ENCODE data around the gene GABRQ.

The GABRQ gene

DNA sequence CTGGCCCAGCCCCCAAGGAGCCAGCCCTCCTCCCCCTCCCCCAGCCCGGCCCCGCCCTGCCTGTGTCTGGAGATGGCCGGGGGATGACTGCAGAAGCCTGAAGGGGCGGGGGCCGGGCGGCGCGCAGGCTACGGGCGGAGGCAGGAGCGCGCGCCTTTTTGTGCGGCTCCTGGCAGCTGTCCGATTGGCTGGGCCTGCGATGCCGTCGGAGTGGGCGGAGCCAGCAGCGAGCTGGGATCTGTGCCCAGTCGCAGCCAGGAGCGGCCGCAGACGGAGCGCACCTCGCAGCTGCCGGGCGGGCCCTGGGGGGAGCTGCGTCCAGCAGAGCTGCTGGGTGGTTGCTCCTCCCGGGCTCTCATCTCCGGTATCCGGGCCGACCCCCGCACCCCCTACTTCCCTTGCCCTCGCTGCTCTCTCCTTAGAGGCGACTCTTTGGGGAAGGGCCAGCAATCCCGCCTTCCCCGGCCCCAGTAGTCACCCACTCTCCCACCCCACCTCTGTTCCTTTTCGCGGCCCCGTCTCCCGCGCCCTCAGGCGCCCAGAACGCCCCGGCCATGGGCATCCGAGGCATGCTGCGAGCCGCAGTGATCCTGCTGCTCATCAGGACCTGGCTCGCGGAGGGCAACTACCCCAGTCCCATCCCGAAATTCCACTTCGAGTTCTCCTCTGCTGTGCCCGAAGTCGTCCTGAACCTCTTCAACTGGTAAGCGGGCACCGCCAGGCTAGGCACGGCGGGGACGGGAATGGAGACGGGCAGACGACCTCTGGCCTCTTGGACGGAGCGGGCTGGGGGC lies at the start of gene GABRQ:
Gene GABRQ (plus strand): TSS at position 247 of the 794 bp plus-strand sequence. CDS start 308 bp downstream, at position 555.
- peak; percentile 74 for DNase-seq

DNA sequence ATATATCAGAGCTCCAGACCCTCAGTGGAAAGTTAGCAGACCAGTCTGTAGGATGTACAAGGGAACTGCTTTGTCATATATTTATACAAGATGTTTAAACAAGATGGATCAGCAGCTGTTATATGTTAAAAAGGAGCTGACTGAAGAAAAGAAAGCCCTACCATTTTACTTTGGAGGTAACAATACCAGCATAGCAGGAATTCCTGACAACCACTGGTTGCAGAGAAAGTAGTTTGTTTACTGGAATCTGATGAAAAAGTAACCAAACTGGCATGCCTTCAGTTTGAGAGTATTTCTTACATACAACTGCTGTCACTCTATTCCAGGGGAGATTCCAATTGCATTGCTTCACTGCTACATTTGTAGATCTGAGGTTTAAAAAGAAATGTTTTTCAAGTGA lies 49.5 kb upstream of the GABRQ start:
- no peak for DNase-seq

DNA sequence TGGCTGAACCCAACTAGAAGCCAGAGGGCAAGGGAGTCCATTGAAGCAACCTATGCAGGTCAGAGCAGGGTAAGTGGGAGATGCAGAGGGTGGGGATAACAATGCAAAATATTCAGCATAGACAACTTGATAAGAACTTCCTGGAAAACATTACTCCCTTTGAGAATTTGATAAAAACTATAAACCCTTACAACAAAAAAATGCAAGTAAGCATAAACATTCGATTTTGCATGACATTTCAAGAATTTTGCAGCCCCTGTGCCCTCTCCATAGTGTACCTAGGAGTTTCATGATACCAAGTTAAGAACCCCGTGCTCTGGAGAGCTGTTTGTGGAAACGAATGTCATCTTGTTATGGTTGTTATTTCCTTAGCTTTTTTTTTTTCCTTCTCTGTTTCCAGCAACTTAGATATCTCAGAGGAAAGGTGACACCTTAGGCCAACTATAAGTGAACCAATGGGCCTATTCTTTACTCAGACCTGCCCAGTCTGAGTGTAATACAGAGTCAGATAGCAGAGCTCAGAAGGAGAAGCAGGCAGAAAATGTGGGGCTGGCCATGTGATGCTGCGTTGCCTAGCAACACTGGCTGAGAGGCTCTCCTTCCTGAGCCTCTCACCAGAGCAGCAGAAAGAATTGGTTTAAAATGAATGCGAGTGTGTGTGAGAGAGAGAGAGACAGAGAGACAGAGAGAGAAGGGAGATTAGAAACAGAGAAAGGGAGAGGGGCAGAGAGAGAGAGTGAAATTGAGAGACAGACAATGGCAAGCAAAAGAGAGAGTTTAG lies 36.7 kb upstream of the GABRQ start:
- DNase-seq = no peak

DNA sequence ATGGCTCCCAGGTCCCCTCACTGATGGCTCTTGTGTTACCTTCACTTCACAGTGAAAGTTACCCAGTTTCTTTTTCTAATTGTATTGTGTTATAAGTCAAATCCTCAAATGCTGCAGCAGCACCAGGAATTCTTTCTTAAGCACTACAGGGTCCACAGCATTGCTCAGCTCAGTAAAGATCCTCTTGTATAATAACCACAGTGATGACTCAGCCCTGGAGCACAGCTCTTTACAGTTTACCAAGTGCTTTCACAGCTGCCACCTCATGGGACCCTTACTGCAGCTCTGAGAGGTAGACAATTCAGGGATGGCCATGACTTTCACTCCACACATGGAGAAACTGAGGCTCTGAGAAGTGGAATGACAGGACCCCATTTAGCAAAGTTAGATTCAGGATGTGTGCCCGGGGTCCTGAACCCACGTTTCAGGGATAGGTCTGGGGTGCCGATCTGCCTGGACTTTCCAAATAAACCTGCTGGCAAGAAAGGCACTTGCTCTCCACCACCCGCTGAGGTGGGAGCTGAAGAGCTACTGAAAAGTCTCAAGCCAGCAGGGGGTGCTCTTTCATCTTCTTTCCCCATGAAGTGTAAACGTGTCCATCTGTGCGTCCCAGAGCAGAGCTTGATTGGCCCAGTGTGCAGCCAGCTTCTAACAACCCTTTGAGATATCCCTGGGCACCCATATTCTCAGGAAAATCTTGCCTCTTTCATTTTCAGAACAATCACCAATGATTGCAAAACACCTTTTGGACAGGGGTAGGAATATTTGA lies 35.7 kb upstream of the GABRQ start:
- DNase-seq = no peak

DNA sequence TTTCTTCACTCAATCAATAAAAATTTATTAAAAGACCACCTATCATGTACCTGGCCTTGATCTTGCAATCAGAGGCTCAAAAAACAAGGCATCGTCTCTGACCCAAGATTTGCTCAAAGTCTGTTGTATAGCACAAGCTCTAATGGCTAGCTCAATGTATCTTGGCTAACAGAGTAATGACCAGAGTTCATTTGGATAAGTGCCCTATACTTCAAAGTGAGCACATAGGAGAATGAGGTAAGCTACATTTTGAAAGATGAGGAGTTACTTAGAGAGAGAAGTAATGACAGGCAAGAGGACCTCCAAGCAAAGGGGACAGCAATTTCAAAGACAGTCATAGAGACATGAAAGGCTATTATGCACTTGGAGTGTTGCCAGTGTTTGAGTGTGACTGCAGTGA lies 22.9 kb upstream of the GABRQ start:
- DNase-seq = no peak

DNA sequence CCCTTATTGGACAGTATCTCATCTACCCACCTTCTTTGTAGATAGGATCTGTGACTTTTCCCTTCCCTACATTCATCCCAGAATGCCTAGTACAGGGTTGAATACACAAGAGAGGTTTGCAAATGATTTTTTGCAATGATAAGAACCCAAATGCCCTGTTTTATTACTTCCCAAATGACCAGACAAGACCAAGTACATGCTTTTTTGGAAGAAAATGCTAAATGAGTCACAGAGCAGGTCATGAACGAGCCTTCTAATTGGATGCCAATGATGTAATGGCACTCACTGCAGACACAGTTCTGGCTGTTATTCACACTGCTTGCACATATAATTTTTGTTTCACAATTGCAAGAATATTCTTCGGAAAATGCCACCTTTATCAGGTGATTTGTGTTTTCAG lies 17.8 kb upstream of the GABRQ start:
- no peak for DNase-seq

DNA sequence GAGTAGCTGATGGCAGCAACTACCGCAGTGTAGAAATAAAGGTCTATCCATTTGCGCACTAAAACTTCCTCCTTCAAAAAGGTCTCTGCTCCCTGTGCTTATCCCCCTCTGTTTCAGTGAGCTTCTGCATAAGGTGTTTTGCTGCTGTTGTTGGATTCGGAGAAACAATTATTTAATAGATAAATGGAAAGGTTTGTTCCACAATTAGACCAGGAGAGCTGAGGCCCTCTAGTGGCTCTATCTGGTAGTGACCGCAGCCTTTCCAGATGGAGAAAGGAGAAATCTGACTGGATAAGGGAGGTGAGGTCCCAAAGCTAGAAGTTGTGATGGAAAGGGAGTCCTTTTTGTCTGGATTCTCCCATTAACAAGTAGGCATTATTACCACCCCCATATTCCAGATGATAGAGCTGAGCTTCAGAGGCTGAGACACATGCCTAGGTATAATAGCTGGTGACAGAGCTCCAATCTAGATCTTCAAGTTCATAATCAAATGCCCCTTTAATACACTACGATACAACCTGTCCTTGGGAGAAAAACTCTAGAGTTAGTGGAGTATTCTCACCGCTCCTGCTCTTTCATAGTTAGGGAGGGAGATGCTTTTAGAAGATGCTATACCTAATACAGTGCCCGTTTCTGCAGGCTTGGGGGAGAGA lies 5.1 kb upstream of the GABRQ start:
- no peak for DNase-seq

DNA sequence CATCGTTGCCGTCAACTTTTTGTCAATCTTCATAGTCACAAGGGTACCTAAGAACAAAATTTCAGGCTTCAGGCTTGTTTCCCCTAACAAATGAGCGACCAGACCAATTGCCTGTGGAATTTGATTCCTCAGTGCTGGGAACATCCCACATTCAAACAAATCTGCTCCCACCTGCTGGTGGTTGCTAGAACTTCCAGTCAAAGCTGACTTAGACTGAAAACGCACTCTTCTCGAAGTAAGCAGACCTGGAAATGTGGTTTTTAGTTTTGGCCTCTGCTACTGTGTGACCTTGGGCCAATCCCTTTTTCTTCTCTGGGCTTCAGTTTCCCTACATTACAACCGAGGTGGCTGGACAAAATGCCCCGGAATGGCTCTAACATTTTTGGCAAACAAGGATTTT lies 1.8 kb upstream of the GABRQ start:
- no peak for DNase-seq

DNA sequence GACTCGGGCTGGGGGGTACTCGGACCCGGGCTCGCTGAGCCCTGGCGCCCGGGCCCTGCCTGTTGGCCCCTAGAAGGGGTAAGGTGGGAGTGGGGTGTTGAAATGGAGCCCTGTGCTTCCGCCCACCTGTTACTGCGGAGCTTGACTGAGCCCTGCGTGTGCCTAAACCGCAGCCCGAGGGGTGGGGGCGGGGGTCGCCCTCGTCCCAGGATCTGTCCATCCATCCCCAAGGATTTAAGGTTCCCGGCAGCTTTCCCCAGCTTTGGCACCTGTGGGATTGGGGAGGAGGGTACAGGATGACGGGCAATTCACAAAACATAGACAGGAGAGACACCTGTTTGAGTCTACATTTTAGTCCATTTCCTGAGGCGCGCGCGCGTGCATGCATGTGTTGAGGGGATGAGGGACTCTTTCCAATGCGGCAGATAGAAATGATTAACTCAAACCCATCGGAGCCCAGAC lies 779 bp downstream of the GABRQ start:
- DNase-seq = no peak

DNA sequence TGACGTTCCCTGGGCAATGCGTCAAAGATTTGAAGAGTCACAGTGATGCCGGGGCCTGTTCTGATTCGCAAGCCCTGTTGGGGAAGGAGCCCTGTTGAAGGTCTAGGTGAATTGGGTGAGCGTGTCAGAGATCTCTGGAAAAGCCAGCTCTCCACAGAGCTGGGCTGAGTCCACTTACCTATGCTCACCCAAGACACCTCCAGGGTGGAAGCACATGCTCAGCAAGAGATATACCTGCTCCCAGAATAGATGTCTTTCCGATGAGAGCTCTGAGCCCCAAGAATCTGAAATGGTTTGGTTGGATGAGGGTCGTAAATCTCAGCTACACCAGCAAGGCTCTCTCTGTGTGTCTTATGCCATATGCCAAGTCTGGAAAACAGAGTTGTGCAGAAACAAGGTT lies 1.7 kb downstream of the GABRQ start:
- no peak for DNase-seq

DNA sequence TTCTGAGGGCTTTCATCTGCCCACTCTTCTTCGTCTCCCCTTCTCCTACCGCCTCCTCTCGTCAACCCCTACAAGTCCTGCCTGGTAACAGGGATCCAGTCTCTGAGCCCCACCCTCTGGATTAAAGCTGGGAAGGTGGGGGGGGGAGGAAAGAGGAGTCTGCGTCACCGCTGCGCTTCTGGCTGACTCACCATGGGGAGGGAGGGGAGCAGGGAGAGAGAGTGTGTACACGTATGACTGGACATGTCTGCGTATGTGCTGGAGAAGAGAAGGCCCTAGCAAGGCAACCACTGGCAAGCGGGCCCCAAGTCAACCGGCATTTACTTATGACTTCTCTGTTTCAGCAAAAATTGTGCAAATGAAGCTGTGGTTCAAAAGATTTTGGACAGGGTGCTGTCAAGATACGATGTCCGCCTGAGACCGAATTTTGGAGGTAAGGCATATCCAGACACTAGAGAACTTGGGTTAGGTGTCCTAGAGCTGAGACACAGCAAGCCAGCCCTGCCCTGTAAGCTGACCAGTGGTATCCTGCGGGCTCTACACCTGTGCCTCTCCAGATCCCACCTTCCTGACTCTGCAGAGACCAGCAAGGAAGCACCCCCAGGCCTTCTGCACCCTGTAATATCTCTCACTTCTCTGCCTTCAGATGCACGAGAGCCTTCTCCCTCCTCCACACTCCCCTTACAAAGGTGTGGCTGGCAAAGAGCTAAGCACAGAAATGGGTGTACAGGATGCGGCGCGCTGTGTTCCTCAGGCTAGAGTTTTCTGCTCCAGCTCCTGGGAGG lies 2.5 kb downstream of the GABRQ start:
- DNase-seq = no peak

DNA sequence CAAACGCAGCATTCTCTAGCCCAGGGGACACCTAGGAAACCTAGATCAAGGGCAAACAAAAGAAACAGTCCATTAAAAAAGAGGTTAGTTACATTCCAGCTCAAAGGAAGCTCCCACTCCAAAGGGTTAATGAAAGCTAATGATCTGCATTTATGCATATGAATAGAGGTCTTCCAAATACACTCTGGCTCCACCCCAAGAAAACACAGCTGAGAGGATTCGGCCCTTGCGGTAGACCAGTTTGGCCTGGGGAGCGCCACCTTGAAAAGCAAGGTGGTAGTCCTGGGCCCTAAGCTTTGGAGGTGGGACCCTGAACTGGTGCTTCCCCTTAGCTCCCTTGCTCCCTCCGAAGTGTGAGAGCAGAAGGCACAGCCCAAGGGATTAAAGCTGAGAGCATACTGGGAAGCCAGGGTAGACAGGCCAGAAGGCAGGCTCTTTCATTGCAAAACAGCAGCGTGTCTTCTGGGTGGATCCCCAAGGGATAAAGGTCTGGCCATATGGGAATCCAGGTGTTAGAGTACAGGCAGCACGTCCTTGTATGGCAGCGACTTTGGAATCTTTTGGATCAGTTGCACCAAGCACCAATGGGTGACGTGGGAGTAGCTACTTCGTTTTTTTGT lies 3.7 kb downstream of the GABRQ start:
- DNase-seq = no peak

DNA sequence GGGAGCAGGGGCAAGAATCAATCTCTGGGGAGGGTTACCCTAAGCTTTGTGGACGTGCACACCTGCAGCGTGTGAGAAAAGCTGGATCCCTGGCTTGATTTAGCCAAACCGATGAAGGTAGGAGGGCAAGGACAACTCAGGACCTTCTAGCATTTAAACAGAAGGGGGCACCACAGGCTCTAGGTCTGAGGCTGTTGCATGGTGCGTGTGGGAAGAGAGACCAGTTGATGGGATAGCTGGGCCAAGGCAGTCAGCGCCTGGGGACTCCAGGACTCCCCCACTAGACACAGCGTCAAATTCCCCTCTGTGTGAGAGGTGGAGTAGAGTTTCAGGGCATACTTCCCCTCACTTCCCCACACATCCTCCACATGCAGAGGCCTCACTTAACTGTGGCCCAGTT lies 4.3 kb downstream of the GABRQ start:
- no peak for DNase-seq

DNA sequence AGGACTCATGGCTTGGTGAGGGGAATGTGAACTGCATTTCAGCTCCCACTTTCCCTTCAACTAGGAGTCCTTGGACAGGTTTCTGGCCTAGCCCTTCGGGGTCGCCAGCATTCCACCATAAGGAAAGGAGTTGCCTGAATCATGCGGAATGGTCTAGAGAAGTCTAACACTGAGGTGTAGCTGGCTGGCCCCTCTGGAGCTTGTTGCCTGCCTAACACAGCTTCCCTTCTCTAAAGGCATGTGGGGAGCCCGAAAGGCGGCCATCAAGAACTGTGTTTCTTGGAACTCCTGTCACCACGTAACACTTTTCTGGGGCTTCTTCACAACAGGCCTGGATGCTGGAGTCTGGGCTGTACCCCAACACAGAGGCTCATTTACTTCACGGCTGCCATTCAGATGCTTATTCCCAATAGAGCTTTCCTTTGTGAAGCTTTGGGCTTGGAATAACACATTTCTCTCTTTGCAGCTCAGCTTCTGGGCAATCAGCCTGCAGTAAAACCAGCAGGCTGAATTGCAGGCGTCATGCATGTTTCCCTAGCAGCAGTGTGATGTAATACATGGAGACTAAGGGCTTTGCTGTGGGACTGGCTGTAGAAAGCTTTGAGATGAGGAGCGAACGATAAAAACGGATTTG lies 5.4 kb downstream of the GABRQ start:
- no peak for DNase-seq

DNA sequence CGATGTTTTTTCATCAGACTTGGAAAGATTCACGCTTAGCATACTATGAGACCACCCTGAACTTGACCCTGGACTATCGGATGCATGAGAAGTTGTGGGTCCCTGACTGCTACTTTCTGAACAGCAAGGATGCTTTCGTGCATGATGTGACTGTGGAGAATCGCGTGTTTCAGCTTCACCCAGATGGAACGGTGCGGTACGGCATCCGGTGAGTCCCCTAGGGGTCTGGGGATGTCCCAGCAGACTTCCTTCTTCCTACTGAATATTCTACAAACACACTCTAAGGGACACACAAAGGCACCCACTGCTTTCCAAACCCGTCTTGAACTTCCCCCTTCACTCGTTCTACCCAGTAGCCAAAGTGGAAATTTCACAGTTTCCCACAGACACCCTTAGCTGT lies 9.3 kb downstream of the GABRQ start:
- no peak for DNase-seq

DNA sequence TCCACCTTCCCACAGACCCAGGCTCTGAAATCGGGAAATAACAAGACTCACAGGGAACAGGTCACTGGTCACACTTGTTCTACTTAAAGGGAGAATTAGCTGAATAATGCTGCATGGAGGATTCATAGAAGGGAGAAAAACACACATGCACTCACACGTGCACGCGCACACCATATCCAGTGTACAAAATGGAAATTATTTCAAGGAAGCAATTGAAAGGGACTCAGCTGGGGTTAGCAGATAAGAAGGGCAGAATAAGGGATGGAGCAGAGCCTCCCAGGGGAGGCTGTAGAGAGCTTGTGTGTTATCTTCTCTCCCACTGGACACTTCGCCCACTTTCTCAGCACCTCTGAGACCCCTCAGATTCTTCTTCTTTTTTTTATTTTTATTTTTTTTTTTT lies 10.3 kb downstream of the GABRQ start:
- no peak for DNase-seq

DNA sequence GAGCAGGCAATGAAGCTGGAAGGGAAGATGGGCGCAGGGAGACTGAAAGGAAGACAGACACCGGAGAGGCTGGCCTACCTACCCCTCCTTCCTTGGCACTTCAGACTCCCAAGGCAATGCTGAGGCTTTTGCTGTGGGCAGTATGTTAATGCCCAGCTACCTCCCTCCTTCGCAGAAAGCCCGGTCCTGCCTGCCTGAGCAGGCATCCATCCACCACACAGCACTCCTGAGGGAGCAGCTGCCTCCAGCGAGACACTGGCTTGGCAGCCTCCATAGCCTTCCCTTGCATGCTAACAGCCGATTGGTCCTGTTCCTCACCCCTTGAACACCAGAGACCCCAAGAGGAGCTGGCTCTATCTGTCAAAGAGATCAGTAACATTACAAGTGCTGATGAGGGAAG lies 14.4 kb downstream of the GABRQ start:
- no peak for DNase-seq

DNA sequence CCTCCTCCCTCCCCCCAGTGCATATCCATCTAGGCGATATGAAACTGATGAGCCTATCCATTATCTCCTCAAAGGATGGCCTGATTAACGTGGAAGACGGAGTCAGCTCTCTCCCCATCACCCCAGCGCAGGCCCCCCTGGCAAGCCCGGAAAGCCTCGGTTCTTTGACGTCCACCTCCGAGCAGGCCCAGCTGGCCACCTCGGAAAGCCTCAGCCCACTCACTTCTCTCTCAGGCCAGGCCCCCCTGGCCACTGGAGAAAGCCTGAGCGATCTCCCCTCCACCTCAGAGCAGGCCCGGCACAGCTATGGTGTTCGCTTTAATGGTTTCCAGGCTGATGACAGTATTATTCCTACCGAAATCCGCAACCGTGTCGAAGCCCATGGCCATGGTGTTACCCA lies 14.8 kb downstream of the GABRQ start:
- DNase-seq = no peak

DNA sequence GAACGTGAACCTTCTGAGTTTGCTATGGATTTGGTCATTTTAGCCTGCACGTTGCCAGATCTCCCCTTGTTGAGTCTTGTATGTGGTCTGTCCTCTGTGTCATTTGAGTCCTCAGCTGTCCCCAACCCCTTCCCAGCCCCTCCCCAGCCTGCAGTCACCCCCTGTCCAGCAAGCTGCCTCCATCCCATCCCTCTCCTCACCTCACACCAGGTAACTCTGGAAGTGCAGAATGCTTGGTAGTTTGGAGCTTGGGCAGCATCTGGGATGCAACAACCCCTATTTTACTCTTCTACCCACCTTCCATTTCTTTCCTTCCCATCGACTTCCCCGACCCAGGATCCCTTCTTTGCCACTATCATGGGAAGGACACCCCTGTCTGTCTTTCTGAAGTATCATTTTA lies 18.4 kb downstream of the GABRQ start:
- DNase-seq = no peak

DNA sequence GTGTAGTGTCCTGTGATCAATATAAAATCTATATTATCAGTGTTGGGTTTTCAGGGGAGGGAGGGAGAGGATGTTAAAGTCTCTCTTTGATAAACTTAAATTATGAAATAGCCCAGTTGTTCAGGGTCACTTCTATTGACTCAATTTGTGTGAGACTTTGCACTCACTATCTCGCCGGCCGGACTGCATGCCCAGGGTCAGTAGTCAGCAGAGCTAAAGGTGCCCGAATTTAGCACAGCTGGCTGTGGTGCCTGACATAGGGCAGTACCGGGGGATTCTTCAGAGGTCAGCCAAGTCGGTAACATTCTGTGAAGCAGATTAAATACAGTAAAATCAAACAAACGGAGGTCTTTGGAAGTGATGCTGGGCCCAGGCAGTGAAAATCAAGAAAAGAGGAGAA lies 19.2 kb downstream of the GABRQ start:
- DNase-seq = no peak

DNA sequence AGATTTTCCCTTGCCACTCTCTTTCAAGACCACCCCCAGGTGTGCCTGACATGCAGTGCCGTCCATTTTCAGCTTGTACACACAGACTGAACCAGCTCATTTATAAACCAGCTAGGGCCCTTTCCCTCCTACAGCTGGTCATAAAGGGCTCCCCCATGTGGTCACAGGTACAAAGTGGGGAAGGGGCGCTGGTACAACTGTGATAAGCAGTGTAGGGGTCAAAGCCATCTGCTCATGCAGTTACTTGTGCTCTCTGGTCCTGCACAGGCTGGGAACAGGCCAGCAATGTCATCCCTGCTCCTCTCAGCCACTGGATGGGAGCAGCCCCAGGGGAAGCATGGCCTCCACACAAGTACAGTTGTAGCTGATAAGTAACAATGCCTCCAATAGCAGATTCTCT lies 20.6 kb downstream of the GABRQ start:
- DNase-seq = no peak
